GM12878 (cell line): ENCODE data around the gene SLC23A2.

Experiments
- BCLAF1 ChIP-seq: fragments of 450-650 bp; IDR thresholded peaks from 2 replicates; pipeline ENCODE4 v1.6.1; 2017; ENCODE audit warnings: antibody characterized with exemption, mild to moderate bottlenecking, moderate library complexity
- FOXK2 ChIP-seq: fragments of 450-650 bp; IDR thresholded peaks from 2 replicates; pipeline ENCODE4 v1.6.1; 2017; ENCODE audit warnings: mild to moderate bottlenecking, moderate library complexity
- NFYA ChIP-seq: IDR thresholded peaks from 2 replicates; pipeline ENCODE4 v1.6.1; 2011; ENCODE audit warnings: low read depth, mild to moderate bottlenecking, low read length, improper control_type of control experiment, borderline replicate concordance
- NKRF ChIP-seq: fragments of 450-650 bp; conservative IDR thresholded peaks from 2 replicates; pipeline ENCODE4 v1.6.1; 2017; ENCODE audit warnings: mild to moderate bottlenecking, moderate library complexity
- POLR2A ChIP-seq: IDR thresholded peaks from 2 replicates; pipeline ENCODE4 v1.6.1; 2011; ENCODE audit warnings: low read depth, mild to moderate bottlenecking, low read length
- POLR2AphosphoS5 ChIP-seq: IDR thresholded peaks from 2 replicates; pipeline ENCODE4 v1.6.1; 2011; ENCODE audit warnings: mild to moderate bottlenecking, low read length, inconsistent platforms
- SP1 ChIP-seq: IDR thresholded peaks from one replicate; pipeline ENCODE4 v1.6.1; 2011; ENCODE audit warnings: low read depth, low read length
- YY1 ChIP-seq: IDR thresholded peaks from 2 replicates; pipeline ENCODE4 v1.6.1; 2011; ENCODE audit warnings: low read depth, mild to moderate bottlenecking, low read length

- no peak for TF ChIP-seq FOXK2
- no peak for TF ChIP-seq BCLAF1
- TF ChIP-seq POLR2AphosphoS5, result no peak
- TF ChIP-seq POLR2A, result no peak
- TF ChIP-seq NFYA, result no peak
- TF ChIP-seq SP1, result no peak
- TF ChIP-seq NKRF, result no peak
- TF ChIP-seq YY1, result no peak
Observed at GRCh38 chr20:4873396-4873795, 127.9 kb downstream of the SLC23A2 start.
